Measurements from ENCODE around the gene PLEKHG4B. TPM values are rescaled to one million over a fixed set of nuclear protein-coding genes. Genes with fewer than 3 reads are reported as not detected.
"Not testable (repeated sequence)": the region's sequence is repeated elsewhere in the genome, so short reads cannot be mapped to it uniquely, and the experiment has no call there.

The PLEKHG4B gene
- 1.1 TPM for total RNA-seq

GRCh38 chr5:91556-92263 is at the start of gene PLEKHG4B:
TSS of gene PLEKHG4B (plus strand) at chr5:92168. CDS start at chr5:92232, 64 bp downstream.
- DNase-seq (ENCODE audit: low spot score) (no peak), ATAC-seq (peak; percentile 60)
- intact Hi-C loops (cut with DNase I) = no loop called here

GRCh38 chr5:42250-42649 is 49.7 kb upstream of the PLEKHG4B start:
- intact Hi-C loops (cut with DNase I) = no loop called here
- DNase-seq (ENCODE audit: low spot score) (no peak), ATAC-seq (no peak)

DNA sequence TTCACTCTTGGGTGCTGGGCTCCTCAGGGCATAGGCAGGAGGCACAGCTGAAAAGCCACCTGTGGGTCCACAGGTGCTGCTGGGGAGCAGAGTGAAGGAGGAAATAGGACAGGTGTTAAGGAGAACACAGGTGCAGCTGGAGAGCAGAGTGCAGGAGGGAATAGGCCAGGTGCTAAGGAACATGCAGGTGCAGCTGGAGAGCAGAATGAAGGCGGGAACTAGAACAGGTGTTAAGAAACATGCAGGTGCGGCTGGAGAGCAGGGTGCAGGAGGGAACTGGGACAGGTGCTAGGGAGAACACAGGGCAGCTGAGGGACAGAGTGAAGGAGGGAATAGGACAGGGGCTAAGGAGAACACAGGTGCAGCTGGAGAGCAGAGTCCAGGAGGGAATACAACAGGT is 43.8 kb upstream of the PLEKHG4B start:
- intact Hi-C loops (cut with DNase I) = no loop called here
- DNase-seq (ENCODE audit: low spot score) = no peak
- ATAC-seq = no peak

DNA sequence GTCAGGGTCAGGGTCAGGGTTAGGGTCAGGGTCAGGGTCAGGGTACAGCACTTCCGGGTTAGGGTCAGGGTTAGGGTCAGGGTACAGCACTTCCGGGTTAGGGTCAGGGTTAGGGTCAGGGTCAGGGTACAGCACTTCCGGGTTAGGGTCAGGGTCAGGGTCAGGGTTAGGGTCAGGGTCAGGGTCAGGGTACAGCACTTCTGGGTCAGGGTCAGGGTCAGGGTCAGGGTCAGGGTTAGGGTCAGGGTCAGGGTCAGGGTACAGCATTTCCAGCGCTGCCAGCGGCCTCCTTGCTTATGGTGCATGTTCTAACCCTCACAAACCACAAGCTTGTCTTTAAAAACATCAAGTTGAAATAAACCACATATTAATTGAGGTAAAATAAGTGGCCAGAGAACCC is 42.4 kb upstream of the PLEKHG4B start:
- ATAC-seq; DNase-seq (ENCODE audit: low spot score); intact Hi-C loops (cut with DNase I): not testable (repeated sequence)

GRCh38 chr5:49953-50544 is 41.9 kb upstream of the PLEKHG4B start:
- intact Hi-C loops (cut with DNase I) = no loop called here
- DNase-seq (ENCODE audit: low spot score) (no peak), ATAC-seq (no peak)

DNA sequence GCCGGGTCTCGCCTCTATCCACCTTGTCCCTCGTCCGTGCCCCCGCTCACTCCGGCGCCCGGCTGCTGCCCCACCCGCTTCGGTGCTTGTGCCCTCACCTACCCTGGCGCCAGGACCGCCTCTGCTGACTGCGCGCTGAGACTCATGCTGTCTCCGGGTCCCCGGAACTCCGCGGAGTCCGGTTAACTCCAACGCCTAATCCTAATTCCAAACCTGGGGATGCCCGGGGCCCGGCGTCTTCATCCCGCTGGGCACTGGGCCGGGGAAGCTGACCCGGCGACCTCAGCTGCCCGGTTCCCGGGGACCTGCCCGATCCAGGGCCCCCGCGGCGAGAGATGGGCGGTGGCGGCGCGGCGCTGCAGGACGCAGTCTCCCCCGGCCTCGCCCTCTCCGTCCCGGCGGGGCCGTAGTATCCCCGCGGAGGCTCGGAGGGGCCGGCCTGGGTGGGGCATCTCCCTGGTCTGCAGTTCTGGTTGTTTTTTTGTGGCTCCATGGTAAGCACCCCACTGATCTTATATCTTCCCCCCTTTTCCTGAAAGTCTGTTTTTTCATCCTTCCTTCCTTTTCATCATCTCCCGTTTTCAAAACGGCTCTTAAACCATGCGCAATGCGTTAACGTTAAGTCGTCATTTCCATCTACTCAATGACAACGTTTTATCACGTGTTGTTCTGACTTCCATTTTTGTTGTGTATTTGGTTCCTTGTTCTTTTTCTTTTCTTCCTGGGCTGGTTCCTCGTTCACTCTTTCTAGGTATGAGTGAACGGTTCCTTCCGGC is 41.1 kb upstream of the PLEKHG4B start:
- DNase-seq (ENCODE audit: low spot score) (no peak), ATAC-seq (no peak)
- intact Hi-C loops (cut with DNase I) = no loop called here

DNA sequence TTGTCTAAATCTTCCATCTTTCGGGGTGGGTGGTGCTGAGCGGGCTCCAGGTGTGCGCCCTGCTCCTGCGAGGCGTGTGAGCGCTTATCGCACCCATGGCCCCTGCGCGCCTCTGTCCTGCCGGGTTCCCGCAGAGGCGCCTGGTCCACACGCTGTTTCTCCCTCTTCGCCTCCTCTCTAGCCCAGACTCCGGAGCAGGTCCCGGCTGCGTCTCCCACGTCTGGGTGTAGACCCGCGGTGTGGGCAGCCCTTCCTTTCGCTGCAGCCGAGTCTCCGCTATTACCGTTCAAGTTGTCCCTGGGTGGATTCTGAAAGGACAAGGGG is 40.5 kb upstream of the PLEKHG4B start:
- intact Hi-C loops (cut with DNase I) = no loop called here
- ATAC-seq = no peak
- no peak for DNase-seq (ENCODE audit: low spot score)

GRCh38 chr5:53381-54174 is 38.4 kb upstream of the PLEKHG4B start:
- intact Hi-C loops (cut with DNase I) = no loop called here
- ATAC-seq (no peak), DNase-seq (ENCODE audit: low spot score) (no peak)

DNA sequence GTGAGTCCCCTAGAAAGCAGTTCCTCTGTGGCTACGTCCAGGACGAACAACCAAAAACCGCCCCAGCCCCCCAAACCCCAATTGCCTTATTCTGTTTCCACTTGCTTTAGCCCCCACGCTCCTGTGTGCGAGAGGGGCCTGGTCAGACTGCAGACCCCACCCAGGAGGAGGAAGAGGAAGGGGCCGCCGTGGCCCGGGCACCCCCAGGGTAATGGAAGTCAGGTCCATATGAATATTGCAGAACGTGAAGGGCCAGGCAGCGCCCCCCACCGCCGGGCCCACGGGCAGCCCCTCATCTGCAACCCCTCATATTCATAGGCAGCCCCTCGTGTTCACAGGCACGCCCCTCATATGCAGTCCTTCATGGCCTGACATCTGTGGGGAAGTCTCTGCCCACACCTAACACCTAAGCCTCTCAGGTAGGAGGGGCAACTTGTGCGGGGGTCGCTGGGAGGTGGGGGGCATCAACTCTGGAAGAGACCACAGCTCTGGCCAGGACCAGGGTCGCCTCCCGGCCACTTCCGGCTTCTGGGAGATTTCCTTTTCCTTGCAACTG is 37.7 kb upstream of the PLEKHG4B start:
- ATAC-seq (no peak), DNase-seq (ENCODE audit: low spot score) (no peak)
- intact Hi-C loops (cut with DNase I) = no loop called here

GRCh38 chr5:54876-55569 is 36.9 kb upstream of the PLEKHG4B start:
- intact Hi-C loops (cut with DNase I) = no loop called here
- DNase-seq (ENCODE audit: low spot score) (no peak), ATAC-seq (no peak)

- no peak for DNase-seq (ENCODE audit: low spot score)
- intact Hi-C loops (cut with DNase I) = no loop called here
- ATAC-seq = no peak
These were observed 35.2 kb upstream of the PLEKHG4B start for GRCh38 chr5:56561-57290.

DNA sequence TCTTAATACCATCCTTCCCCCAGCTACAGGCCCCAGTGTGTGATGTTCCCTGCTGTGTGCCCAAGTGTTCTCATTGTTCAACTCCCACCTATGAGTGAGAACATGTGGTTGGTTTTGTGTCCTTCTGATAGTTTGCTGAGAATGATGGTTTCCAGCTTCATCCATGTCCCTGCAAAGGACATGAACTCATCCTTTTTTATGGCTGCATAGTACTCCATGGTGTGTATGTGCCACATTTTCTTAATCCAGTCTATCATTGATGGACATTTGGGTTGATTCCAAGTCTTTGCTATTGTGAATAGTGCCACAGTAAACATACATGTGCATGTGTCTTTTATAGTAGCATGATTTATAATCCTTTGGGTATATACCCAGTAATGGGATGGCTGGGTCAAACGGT is 31.7 kb upstream of the PLEKHG4B start:
- DNase-seq (ENCODE audit: low spot score); intact Hi-C loops (cut with DNase I); ATAC-seq: not testable (repeated sequence)

GRCh38 chr5:70440-70839 is 21.5 kb upstream of the PLEKHG4B start:
- ATAC-seq (no peak), DNase-seq (ENCODE audit: low spot score) (no peak)
- intact Hi-C loops (cut with DNase I) = no loop called here

- DNase-seq (ENCODE audit: low spot score); intact Hi-C loops (cut with DNase I); ATAC-seq: not testable (repeated sequence)
These were observed 19.4 kb upstream of the PLEKHG4B start for GRCh38 chr5:72316-73180.

- ATAC-seq; DNase-seq (ENCODE audit: low spot score); intact Hi-C loops (cut with DNase I): not testable (repeated sequence)
These were observed 18.9 kb upstream of the PLEKHG4B start for GRCh38 chr5:73181-73447.

GRCh38 chr5:73768-74502 is 18.0 kb upstream of the PLEKHG4B start:
- DNase-seq (ENCODE audit: low spot score) (no peak), ATAC-seq (no peak)
- intact Hi-C loops (cut with DNase I) = no loop called here

Measured in sciatic nerve (tissue), 2 donors.